A673 (cell line): ENCODE measurements around the gene PPP1R26. TPM values are rescaled to one million over a fixed set of nuclear protein-coding genes. Genes with fewer than 3 reads are reported as not detected.

Source experiments
- BruUV-seq: library from RNA; stranded (reverse); fragments of 400-500 nt; replicated peaks from 2 replicates; lab custom pipeline; 2021; lab: Mats Ljungman, UMichigan
- CTCF ChIA-PET: fragments of 300-600 bp; sonication (Branson Sonifier 250); formaldehyde crosslinking; loops from one replicate; lab custom pipeline; 2022; ENCODE audit warnings: antibody characterized with exemption; lab: Charles Lee
- POLR2A ChIA-PET: fragments of 300-600 bp; sonication (Branson Sonifier 250); formaldehyde crosslinking; loops from one replicate; lab custom pipeline; 2022; ENCODE audit warnings: antibody characterized with exemption; ENCODE audit not compliant: low non-redundant PET; lab: Charles Lee
- DNase-seq: peaks from one replicate; pipeline ENCODE4 v3.0.0-alpha.2; 2015; ENCODE audit warnings: low spot score
- H3K27ac ChIP-seq: fragments of 200-600 bp; sonication (generic); 2 replicates; pipeline ENCODE4 v1.5.1; 2016; ENCODE audit warnings: mixed run types, low read depth, mild to moderate bottlenecking, mixed read lengths, antibody characterized with exemption, low read length; ENCODE audit not compliant: poor library complexity, severe bottlenecking
- H3K27me3 ChIP-seq: fragments of 200-600 bp; sonication (generic); replicated peaks from 2 replicates; pipeline ENCODE4 v1.6.1; 2017; ENCODE audit warnings: mixed run types, low read depth, mild to moderate bottlenecking, mixed read lengths, antibody characterized with exemption, low read length; ENCODE audit not compliant: insufficient read depth, poor library complexity
- H3K36me3 ChIP-seq: fragments of 200-600 bp; sonication (generic); 2 replicates; pipeline ENCODE4 v1.6.1; 2016; ENCODE audit warnings: mixed run types, mild to moderate bottlenecking, mixed read lengths, antibody characterized with exemption, low read length; ENCODE audit not compliant: insufficient read depth, poor library complexity, severe bottlenecking
- H3K4me1 ChIP-seq: fragments of 200-600 bp; sonication (generic); 2 replicates; pipeline ENCODE4 v1.6.1; 2017; ENCODE audit warnings: mixed run types, mild to moderate bottlenecking, mixed read lengths, antibody characterized with exemption, low read length; ENCODE audit not compliant: insufficient read depth, poor library complexity, severe bottlenecking
- H3K4me3 ChIP-seq: fragments of 200-600 bp; sonication (generic); 2 replicates; pipeline ENCODE4 v1.5.1; 2016; ENCODE audit warnings: low read depth, mixed run types, mild to moderate bottlenecking, mixed read lengths, low read length; ENCODE audit not compliant: poor library complexity, severe bottlenecking
- H3K9me3 ChIP-seq: fragments of 200-600 bp; sonication (generic); 2 replicates; pipeline ENCODE4 v1.6.1; 2016; ENCODE audit warnings: mixed run types, low read depth, mild to moderate bottlenecking, mixed read lengths, antibody characterized with exemption, low read length; ENCODE audit not compliant: poor library complexity, severe bottlenecking
- CTCF ChIP-seq: fragments of 300-800, 200-600 bp; sonication (generic); conservative IDR thresholded peaks from 2 replicates; pipeline ENCODE4 v1.5.1; 2017; ENCODE audit warnings: low read depth, mild to moderate bottlenecking, antibody characterized with exemption, low read length, moderate library complexity, mixed read lengths
- EZH2 ChIP-seq: fragments of 200-600 bp; sonication (generic); IDR thresholded peaks from 2 replicates; pipeline ENCODE4 v1.6.1; 2017; ENCODE audit warnings: borderline replicate concordance, low read depth, mild to moderate bottlenecking, mixed read lengths, antibody characterized with exemption, low read length; ENCODE audit not compliant: poor library complexity, severe bottlenecking
- intact Hi-C: fragments of 100-400 bp; cut with micrococcal nuclease; formaldehyde crosslinking; loops from one replicate; pipeline ENCODE4 v1.10.0; 2022; ENCODE audit not compliant: unreplicated experiment
- total RNA-seq: library from RNA; stranded (reverse); gene quantifications from 2 replicates; pipeline ENCODE4 v1.2.3, GENCODE V29; 2021

The PPP1R26 gene
- total RNA-seq, 1 experiment from 2014 or later: 7.4 TPM

GRCh38 chr9:135519179-135519971 is 39.8 kb downstream of the PPP1R26 start:
- ChIA-PET CTCF (no interaction called here), POLR2A (no interaction called here)
- no peaks in the 10 kb centered on the region for H3K9me3 ChIP-seq
- TF ChIP-seq CTCF (no peak), EZH2 (no peak)
- BruUV-seq: no TSS peak
- H3K36me3 ChIP-seq: no peaks in the 10 kb centered on the region
- no peak overlapping the region for H3K4me3 ChIP-seq
- no peak for DNase-seq
- H3K27me3 ChIP-seq: no peaks in the 10 kb centered on the region
- intact Hi-C loops: no loop called here
- H3K4me1 ChIP-seq: no peaks in the 10 kb centered on the region
- no peak overlapping the region for H3K27ac ChIP-seq

GRCh38 chr9:135520916-135521607 is 41.5 kb downstream of the PPP1R26 start, which contains the start of gene LCN1:
LCN1 (plus strand) TSS chr9:135521440; CDS start chr9:135521498, 58 bp downstream.
- BruUV-seq: no TSS peak
- ChIA-PET POLR2A (no interaction called here), CTCF (no interaction called here)
- H3K36me3 ChIP-seq: no peaks in the 10 kb centered on the region
- H3K4me3 ChIP-seq: no peak within 1 kb of the TSS
- no peaks in the 10 kb centered on the region for H3K27me3 ChIP-seq
- TF ChIP-seq CTCF: no peak
- no peak for TF ChIP-seq EZH2
- no peak for DNase-seq
- H3K9me3 ChIP-seq: no peaks in the 10 kb centered on the region
- intact Hi-C loops: no loop called here
- H3K4me1 ChIP-seq: no peaks in the 10 kb centered on the region
- H3K27ac ChIP-seq: no peak within 1 kb of the TSS

GRCh38 chr9:135521608-135522095 is 42.1 kb downstream of the PPP1R26 start:
- CTCF ChIA-PET: no interaction called here
- no peak for DNase-seq
- POLR2A ChIA-PET: no interaction called here
- intact Hi-C loops: no loop called here
- no peaks in the 10 kb centered on the region for H3K36me3 ChIP-seq
- no peaks in the 10 kb centered on the region for H3K27me3 ChIP-seq
- no TSS peak for BruUV-seq
- no peaks in the 10 kb centered on the region for H3K9me3 ChIP-seq
- no peaks in the 10 kb centered on the region for H3K4me1 ChIP-seq
- TF ChIP-seq CTCF (no peak), EZH2 (no peak)
- no peak overlapping the region for H3K27ac ChIP-seq
- no peak overlapping the region for H3K4me3 ChIP-seq
